DND-41 (cell line): ENCODE measurements around the gene PHF20.

ENCODE experiments used
- ATAC-seq: fragments of 200-7000 bp; cut with Tn5 transposase; 3 replicates; pipeline ENCODE4 v1.9.1; 2021; ENCODE audit warnings: low read depth; ENCODE audit not compliant: insufficient read depth
- DNase-seq: peaks from one replicate; pipeline ENCODE4 v3.0.0-alpha.2; 2020
- H2AFZ ChIP-seq: 2 replicates; pipeline ENCODE4 v1.6.0; 2012; ENCODE audit warnings: low read depth, low read length
- H3K27ac ChIP-seq: 2 replicates; pipeline ENCODE4 v1.5.1; 2012; ENCODE audit warnings: low read length, inconsistent platforms
- H3K27me3 ChIP-seq: fragments of 200-600 bp; sonication (generic); 2 replicates; pipeline ENCODE4 v1.6.0; 2012; ENCODE audit warnings: low read length, mild to moderate bottlenecking, inconsistent platforms; ENCODE audit not compliant: insufficient read depth, poor library complexity
- H3K36me3 ChIP-seq: 2 replicates; pipeline ENCODE4 v1.5.1; 2012; ENCODE audit warnings: low read length, inconsistent platforms; ENCODE audit not compliant: insufficient read depth
- H3K4me1 ChIP-seq: 2 replicates; pipeline ENCODE4 v1.5.1; 2012; ENCODE audit warnings: mild to moderate bottlenecking, low read length; ENCODE audit not compliant: insufficient read depth
- H3K4me2 ChIP-seq: 2 replicates; pipeline ENCODE4 v1.6.0; 2012; ENCODE audit warnings: mild to moderate bottlenecking, moderate library complexity, low read length, inconsistent platforms; ENCODE audit not compliant: insufficient read depth
- H3K4me3 ChIP-seq, 2 experiments: fragments of 200-600 bp in 1 of 2; shearing (Covaris generic) in 1 of 2; 2 replicates each; pipeline ENCODE4 v1.5.1; 2012 to 2016; ENCODE audit warnings: inconsistent platforms in 2 of 2, low read length in 2 of 2, mild to moderate bottlenecking in 2 of 2, low read depth in 1 of 2, moderate library complexity in 1 of 2
- H3K79me2 ChIP-seq: 2 replicates; pipeline ENCODE4 v1.6.0; 2012; ENCODE audit warnings: low read length, inconsistent platforms; ENCODE audit not compliant: insufficient read depth
- H3K9ac ChIP-seq: 2 replicates; pipeline ENCODE4 v1.6.0; 2012; ENCODE audit warnings: low read depth, mild to moderate bottlenecking, inconsistent platforms, low read length, moderate library complexity
- H3K9me3 ChIP-seq: 2 replicates; pipeline ENCODE4 v1.5.1; 2012; ENCODE audit warnings: low read length, moderate library complexity, mild to moderate bottlenecking, inconsistent platforms; ENCODE audit not compliant: insufficient read depth, severe bottlenecking
- H4K20me1 ChIP-seq: 2 replicates; pipeline ENCODE4 v1.6.0; 2012; ENCODE audit warnings: low read length; ENCODE audit not compliant: insufficient read depth
- CTCF ChIP-seq: IDR thresholded peaks from 2 replicates; pipeline ENCODE4 v1.5.1; 2012; ENCODE audit warnings: borderline replicate concordance, low read length, moderate library complexity, mild to moderate bottlenecking; ENCODE audit not compliant: poor library complexity, severe bottlenecking; ENCODE audit errors: extremely low read depth
- EZH2 ChIP-seq: IDR thresholded peaks from 3 replicates; pipeline ENCODE4 v1.6.1; 2012; ENCODE audit warnings: borderline replicate concordance, low read depth, mild to moderate bottlenecking, moderate library complexity, low read length, inconsistent platforms; ENCODE audit not compliant: severe bottlenecking

Gene PHF20

GRCh38 chr20:35883336-35883777, 111.5 kb downstream of the PHF20 start:
- H3K4me3 ChIP-seq: no peak overlapping the region
- H2AFZ ChIP-seq: no peak overlapping the region
- TF ChIP-seq CTCF: no peak
- no peak for TF ChIP-seq EZH2

GRCh38 chr20:35883778-35884540, 112.1 kb downstream of the PHF20 start:
- peaks cover 30% of the 10 kb centered on the region for H3K36me3 ChIP-seq
- peaks cover 12% of the 10 kb centered on the region; the same call in 1 of the 2 replicates for H3K79me2 ChIP-seq
- DNase-seq (peak; percentile 71), ATAC-seq (peak; percentile 97)
- no peak overlapping the region for H2AFZ ChIP-seq
- H3K4me2 ChIP-seq: no peak overlapping the region
- no peaks in the 10 kb centered on the region for H3K27me3 ChIP-seq
- no peaks in the 10 kb centered on the region for H3K9me3 ChIP-seq
- no peak overlapping the region for H3K9ac ChIP-seq
- TF ChIP-seq EZH2 (no peak), CTCF (peak; percentile 92)
- no peak overlapping the region for H3K4me3 ChIP-seq
- no peaks in the 10 kb centered on the region for H3K4me1 ChIP-seq
- H4K20me1 ChIP-seq: peaks cover 11% of the 10 kb centered on the region; the same call in 1 of the 2 replicates
- H3K27ac ChIP-seq: no peak overlapping the region

More at GRCh38 chr20:35883336-35883777, 111.5 kb downstream of the PHF20 start:
- H3K79me2 ChIP-seq: peaks cover 12% of the 10 kb centered on the region; the same call in 1 of the 2 replicates
- no peak for ATAC-seq
- no peaks in the 10 kb centered on the region for H3K4me1 ChIP-seq
- no peak overlapping the region for H3K27ac ChIP-seq
- peaks cover 34% of the 10 kb centered on the region for H3K36me3 ChIP-seq
- no peak overlapping the region for H3K4me2 ChIP-seq
- no peak for DNase-seq
- H4K20me1 ChIP-seq: peaks cover 11% of the 10 kb centered on the region; the same call in 1 of the 2 replicates
- H3K27me3 ChIP-seq: no peaks in the 10 kb centered on the region
- no peak overlapping the region for H3K9ac ChIP-seq
- no peaks in the 10 kb centered on the region for H3K9me3 ChIP-seq

- no peak overlapping the region for H3K9ac ChIP-seq
- H3K36me3 ChIP-seq: peaks cover 30% of the 10 kb centered on the region
- H4K20me1 ChIP-seq: peaks cover 11% of the 10 kb centered on the region; the same call in 1 of the 2 replicates
- ATAC-seq: no peak
- H3K79me2 ChIP-seq: peaks cover 12% of the 10 kb centered on the region; the same call in 1 of the 2 replicates
- no peaks in the 10 kb centered on the region for H3K27me3 ChIP-seq
- no peak for DNase-seq
- H3K4me2 ChIP-seq: no peak overlapping the region
- H2AFZ ChIP-seq: no peak overlapping the region
- no peak overlapping the region for H3K4me3 ChIP-seq
- H3K27ac ChIP-seq: no peak overlapping the region
- H3K4me1 ChIP-seq: no peaks in the 10 kb centered on the region
- TF ChIP-seq EZH2 (no peak), CTCF (no peak)
- no peaks in the 10 kb centered on the region for H3K9me3 ChIP-seq
Measured at GRCh38 chr20:35884541-35884865, 112.7 kb downstream of the PHF20 start.
